ENCODE measurements around the gene RPTN.

DNA sequence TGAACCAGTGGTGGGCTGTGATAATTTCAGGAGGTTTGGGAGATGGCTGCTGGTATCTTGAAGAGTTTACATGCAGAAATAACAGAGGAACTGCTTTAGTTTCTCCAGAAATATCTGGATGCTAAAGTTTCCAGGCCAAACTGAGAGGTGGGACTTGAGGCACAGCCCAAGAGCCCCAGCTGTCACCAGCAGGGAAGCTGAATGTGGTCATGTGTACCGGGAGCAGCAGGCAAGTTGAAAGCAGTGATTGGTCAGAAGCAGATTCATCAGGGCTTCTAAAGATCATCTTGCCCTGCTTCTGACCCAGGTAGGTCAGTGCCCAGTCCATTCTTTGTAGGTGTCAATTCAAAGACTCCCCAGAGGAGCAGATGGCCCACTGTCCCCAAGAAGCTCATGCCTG, 7.9 kb upstream of the RPTN start:
- TF ChIP-seq, protein P1, sequence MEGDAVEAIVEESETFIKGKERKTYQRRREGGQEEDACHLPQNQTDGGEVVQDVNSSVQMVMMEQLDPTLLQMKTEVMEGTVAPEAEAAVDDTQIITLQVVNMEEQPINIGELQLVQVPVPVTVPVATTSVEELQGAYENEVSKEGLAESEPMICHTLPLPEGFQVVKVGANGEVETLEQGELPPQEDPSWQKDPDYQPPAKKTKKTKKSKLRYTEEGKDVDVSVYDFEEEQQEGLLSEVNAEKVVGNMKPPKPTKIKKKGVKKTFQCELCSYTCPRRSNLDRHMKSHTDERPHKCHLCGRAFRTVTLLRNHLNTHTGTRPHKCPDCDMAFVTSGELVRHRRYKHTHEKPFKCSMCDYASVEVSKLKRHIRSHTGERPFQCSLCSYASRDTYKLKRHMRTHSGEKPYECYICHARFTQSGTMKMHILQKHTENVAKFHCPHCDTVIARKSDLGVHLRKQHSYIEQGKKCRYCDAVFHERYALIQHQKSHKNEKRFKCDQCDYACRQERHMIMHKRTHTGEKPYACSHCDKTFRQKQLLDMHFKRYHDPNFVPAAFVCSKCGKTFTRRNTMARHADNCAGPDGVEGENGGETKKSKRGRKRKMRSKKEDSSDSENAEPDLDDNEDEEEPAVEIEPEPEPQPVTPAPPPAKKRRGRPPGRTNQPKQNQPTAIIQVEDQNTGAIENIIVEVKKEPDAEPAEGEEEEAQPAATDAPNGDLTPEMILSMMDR (conservative IDR thresholded peaks at IDR 0.05; ENCODE audit: low read length) = no peak
- no peak for TF ChIP-seq EZH2phosphoT487 (IDR thresholded peaks at IDR 0.05; ENCODE audit: borderline replicate concordance)
